HEK293 (cell line): ENCODE measurements around the gene TPRA1.

Experiments used
- CTCF ChIA-PET: fragments of 350-600 bp; formaldehyde crosslinking; extraction: SDS; loops from one replicate; lab custom pipeline; 2021; ENCODE audit warnings: antibody characterized with exemption; lab: Yijun Ruan, JAX
- POLR2A ChIA-PET: fragments of 300-600 bp; formaldehyde crosslinking; extraction: SDS; loops from one replicate; lab custom pipeline; 2020; ENCODE audit warnings: antibody characterized with exemption, inconsistent platforms; lab: Yijun Ruan, JAX
- H3K27ac ChIP-seq: fragments of 200-500 bp; sonication (Bioruptor generic); 2 replicates; pipeline ENCODE4 v1.5.1; 2014; ENCODE audit warnings: low read depth, low read length, control low read depth, inconsistent platforms; ENCODE audit errors: extremely low read depth
- H3K36me3 ChIP-seq, 2 experiments: fragments of 200-500 bp in 1 of 2; sonication (Bioruptor generic) in 1 of 2; 1 replicate in 1 of 2; 2 replicates in 1 of 2; pipeline ENCODE4 v1.5.1; 2014 to 2017; ENCODE audit warnings: inconsistent platforms in 2 of 2, low read length in 2 of 2; ENCODE audit not compliant: control insufficient read depth in 2 of 2, insufficient read depth in 1 of 2
- H3K4me1 ChIP-seq: fragments of 200-500 bp; sonication (Bioruptor generic); 2 replicates; pipeline ENCODE4 v1.5.1; 2014; ENCODE audit warnings: mild to moderate bottlenecking, low read length, inconsistent platforms; ENCODE audit not compliant: control insufficient read depth, insufficient read depth
- H3K4me3 ChIP-seq: 2 replicates; pipeline ENCODE4 v1.5.1; 2011; ENCODE audit warnings: low read depth, mild to moderate bottlenecking, control low read depth, low read length, moderate library complexity
- H3K9me3 ChIP-seq: fragments of 200-500 bp; sonication (Bioruptor generic); 2 replicates; pipeline ENCODE4 v1.5.1; 2014; ENCODE audit warnings: low read depth, low read length, inconsistent platforms; ENCODE audit not compliant: control insufficient read depth, insufficient read depth
- BCL11A ChIP-seq: fragments of 450-650 bp; formaldehyde crosslinking; IDR thresholded peaks from 2 replicates; pipeline ENCODE4 v1.5.1; 2016; ENCODE audit warnings: low read depth, missing biosample characterization, missing genetic modification characterization
- HOXA7 ChIP-seq: sonication (generic); formaldehyde crosslinking; IDR thresholded peaks from 2 replicates; pipeline ENCODE4 v1.8.1; 2022; ENCODE audit warnings: missing genetic modification reagents, borderline replicate concordance
- KLF10 ChIP-seq: fragments of 450-650 bp; IDR thresholded peaks from 2 replicates; pipeline ENCODE4 v1.5.1; 2018; ENCODE audit warnings: missing biosample characterization, mild to moderate bottlenecking, missing genetic modification characterization
- OSR2 ChIP-seq: fragments of 450-650 bp; formaldehyde crosslinking; IDR thresholded peaks from 2 replicates; pipeline ENCODE4 v1.5.1; 2016; ENCODE audit warnings: missing biosample characterization, missing genetic modification characterization
- SETDB1 ChIP-seq: IDR thresholded peaks from one replicate; pipeline ENCODE4 v1.6.1; 2017; ENCODE audit warnings: mild to moderate bottlenecking, low read length, moderate library complexity, mixed read lengths; ENCODE audit not compliant: insufficient read length
- SP3 ChIP-seq: fragments of 450-650 bp; formaldehyde crosslinking; IDR thresholded peaks from 2 replicates; pipeline ENCODE4 v1.5.1; 2016; ENCODE audit warnings: missing biosample characterization, missing genetic modification characterization
- SP7 ChIP-seq: fragments of 450-650 bp; formaldehyde crosslinking; IDR thresholded peaks from 2 replicates; pipeline ENCODE4 v1.5.1; 2016; ENCODE audit warnings: missing biosample characterization, missing genetic modification characterization
- YY1 ChIP-seq: fragments of 450-650 bp; formaldehyde crosslinking; IDR thresholded peaks from 2 replicates; pipeline ENCODE4 v1.5.1; 2018; ENCODE audit warnings: missing biosample characterization, missing genetic modification characterization
- ZBTB11 ChIP-seq: fragments of 450-650 bp; formaldehyde crosslinking; conservative IDR thresholded peaks from 2 replicates; pipeline ENCODE4 v1.5.1; 2016; ENCODE audit warnings: low read depth, missing biosample characterization, missing genetic modification characterization
- ZBTB8A ChIP-seq: fragments of 450-650 bp; formaldehyde crosslinking; IDR thresholded peaks from 2 replicates; pipeline ENCODE4 v1.5.1; 2016; ENCODE audit warnings: missing biosample characterization, missing genetic modification characterization
- ZFP37 ChIP-seq: fragments of 450-650 bp; formaldehyde crosslinking; IDR thresholded peaks from 2 replicates; pipeline ENCODE4 v1.5.1; 2016; ENCODE audit warnings: missing biosample characterization, missing genetic modification characterization
- ZNF121 ChIP-seq: fragments of 450-650 bp; formaldehyde crosslinking; IDR thresholded peaks from 2 replicates; pipeline ENCODE4 v1.5.1; 2016; ENCODE audit warnings: missing biosample characterization, missing genetic modification characterization
- ZNF146 ChIP-seq: fragments of 450-650 bp; formaldehyde crosslinking; IDR thresholded peaks from 2 replicates; pipeline ENCODE4 v1.5.1; 2016; ENCODE audit warnings: missing biosample characterization, missing genetic modification characterization
- ZNF148 ChIP-seq: fragments of 450-650 bp; formaldehyde crosslinking; IDR thresholded peaks from 2 replicates; pipeline ENCODE4 v1.5.0; 2017; ENCODE audit warnings: missing biosample characterization, missing genetic modification characterization, borderline replicate concordance
- ZNF248 ChIP-seq: fragments of 450-650 bp; formaldehyde crosslinking; IDR thresholded peaks from 2 replicates; pipeline ENCODE4 v1.5.1; 2017; ENCODE audit warnings: missing biosample characterization, missing genetic modification characterization
- ZNF292 ChIP-seq: fragments of 450-650 bp; formaldehyde crosslinking; IDR thresholded peaks from 2 replicates; pipeline ENCODE4 v1.5.1; 2016; ENCODE audit warnings: low read depth, missing biosample characterization, missing genetic modification characterization, borderline replicate concordance
- ZNF335 ChIP-seq: fragments of 450-650 bp; formaldehyde crosslinking; conservative IDR thresholded peaks from 2 replicates; pipeline ENCODE4 v1.5.1; 2016; ENCODE audit warnings: missing biosample characterization, missing genetic modification characterization
- ZNF426 ChIP-seq: fragments of 450-650 bp; formaldehyde crosslinking; IDR thresholded peaks from 2 replicates; pipeline ENCODE4 v1.5.1; 2017; ENCODE audit warnings: missing biosample characterization, missing genetic modification characterization, mild to moderate bottlenecking, inconsistent platforms, moderate library complexity
- ZNF501 ChIP-seq: fragments of 450-650 bp; formaldehyde crosslinking; IDR thresholded peaks from 2 replicates; pipeline ENCODE4 v1.5.1; 2016; ENCODE audit warnings: missing biosample characterization, missing genetic modification characterization
- ZNF677 ChIP-seq: fragments of 450-650 bp; IDR thresholded peaks from 2 replicates; pipeline ENCODE4 v1.5.0; 2018; ENCODE audit warnings: missing biosample characterization, mild to moderate bottlenecking, missing genetic modification characterization, moderate library complexity
- ZNF785 ChIP-seq: fragments of 450-650 bp; formaldehyde crosslinking; IDR thresholded peaks from 2 replicates; pipeline ENCODE4 v1.5.1; 2016; ENCODE audit warnings: missing biosample characterization, missing genetic modification characterization
- ZSCAN30 ChIP-seq: fragments of 450-650 bp; IDR thresholded peaks from 2 replicates; pipeline ENCODE4 v1.5.1; 2018; ENCODE audit warnings: missing biosample characterization, mild to moderate bottlenecking, missing genetic modification characterization, moderate library complexity

TPRA1 gene

GRCh38 chr3:127628788-127629466 is 38.4 kb upstream of the TPRA1 start, which contains the start of gene PODXL2:
Gene PODXL2 (plus strand): TSS chr3:127629185. CDS start chr3:127629220, 35 bp downstream.
- Histone ChIP-seq H3K4me1 (no peaks in the 10 kb centered on the region; the same call in 1 of the 2 replicates), H3K36me3 (no peaks in the 10 kb centered on the region), H3K9me3 (no peaks in the 10 kb centered on the region), H3K4me3 (peak within 1 kb of the TSS; percentile 46), H3K27ac (peak within 1 kb of the TSS; percentile 50; the same call in 1 of the 2 replicates)
- ChIA-PET POLR2A (interaction anchor here (1.9 kb wide), 1 partner anchor 31 kb away, joined by 4 read pairs; the partner anchor contains the start of gene MCM2), CTCF (interaction anchor here (0.5 kb wide), 1 partner anchor 10 kb away, joined by 3 read pairs; no protein-coding TSS in a partner anchor)
- TF ChIP-seq ZNF121 (tag by site-specific recombination) (no peak), ZNF292 (no peak), ZNF501 (tag by site-specific recombination) (0 out of 2 replicates have a peak, but pooled peaks have one; percentile 46), ZFP37 (tag by site-specific recombination) (no peak), YY1 (no peak), ZNF426 (tag by site-specific recombination) (no peak), KLF10 (tag by site-specific recombination) (peak; percentile 97), ZNF148 (no peak), SETDB1 (peak; percentile 76), ZSCAN30 (0 out of 2 replicates have a peak, but pooled peaks have one; percentile 35), ZBTB11 (tag by site-specific recombination) (no peak), SP3 (tag by site-specific recombination) (0 out of 2 replicates have a peak, but pooled peaks have one; percentile 17), SP7 (tag by site-specific recombination) (0 out of 2 replicates have a peak, but pooled peaks have one; percentile 18), ZNF248 (tag by site-specific recombination) (no peak), OSR2 (tag by site-specific recombination) (no peak), BCL11A (tag by site-specific recombination) (no peak), ZNF146 (tag by site-specific recombination) (no peak), ZBTB8A (tag by site-specific recombination) (peak; percentile 42; the same call in 1 of the 2 replicates), ZNF677 (tag by site-specific recombination) (no peak), HOXA7 (CRISPR knock-in tag) (no peak)

- no peak overlapping the region for H3K4me3 ChIP-seq
- ChIA-PET POLR2A (interaction anchor here (1.9 kb wide), 1 partner anchor 31 kb away, joined by 4 read pairs; the partner anchor contains the start of gene MCM2), CTCF (no interaction called here)
- no peaks in the 10 kb centered on the region; the same call in 1 of the 2 replicates for H3K4me1 ChIP-seq
- no peaks in the 10 kb centered on the region for H3K36me3 ChIP-seq
- no peak overlapping the region for H3K27ac ChIP-seq
- no peaks in the 10 kb centered on the region for H3K9me3 ChIP-seq
- TF ChIP-seq ZNF785 (tag by site-specific recombination) (no peak), ZNF335 (tag by site-specific recombination) (peak; percentile 60)
- TF ChIP-seq, all 188 proteins: peak for 1
Measured at GRCh38 chr3:127628426-127628787, 37.9 kb upstream of the TPRA1 start.
